HepG2 (cell line): Measurements from ENCODE around the gene SPTY2D1. TPM values are rescaled to one million over a fixed set of nuclear protein-coding genes. Genes with fewer than 3 reads are reported as not detected.

Experiments
- ATAC-seq: fragments of 200-7000 bp; cut with Tn5 transposase; 3 replicates; pipeline ENCODE4 v1.9.1; 2020; ENCODE audit warnings: mild to moderate bottlenecking, moderate library complexity
- BruUV-seq: library from RNA; stranded (reverse); fragments of 400-500 nt; replicated peaks from 2 replicates; lab custom pipeline; 2021; lab: Mats Ljungman, UMichigan
- CTCF ChIA-PET: fragments of 300-600 bp; formaldehyde crosslinking; extraction: SDS; loops from one replicate; lab custom pipeline; 2021; ENCODE audit warnings: low total read pairs, inconsistent platforms, low intra/inter-chr PET ratio; lab: Yijun Ruan, JAX
- POLR2A ChIA-PET: fragments of 350-600 bp; sonication (Branson Sonifier 250); formaldehyde crosslinking; loops from one replicate; lab custom pipeline; 2020; ENCODE audit warnings: antibody characterized with exemption, inconsistent platforms; lab: Yijun Ruan, JAX
- DNase-seq: peaks from one replicate; pipeline ENCODE4 v3.0.0-alpha.2; 2015; ENCODE audit warnings: low spot score
- FAIRE-seq: peaks from 3 replicates; lab custom pipeline; 2011; peaks lifted over from hg19 to GRCh38; lab: Jason Lieb, UNC
- H2AFZ ChIP-seq: one replicate; pipeline ENCODE4 v1.6.1; 2011; ENCODE audit warnings: low read length, inconsistent platforms
- H3K27ac ChIP-seq: fragments of 300-600 bp; 3 replicates; pipeline ENCODE4 v1.8.0; 2011; ENCODE audit warnings: mixed run types, mild to moderate bottlenecking, mixed read lengths, low read length, inconsistent platforms; ENCODE audit not compliant: insufficient read depth; ENCODE audit errors: extremely low read length
- H3K27me3 ChIP-seq, 2 experiments: fragments of 200-600 bp in 1 of 2; 2 replicates in 1 of 2; 3 replicates in 1 of 2; pipeline versions ENCODE4 v1.6.0 to v1.8.0; 2011; ENCODE audit warnings: low read length in 2 of 2, mild to moderate bottlenecking in 2 of 2, moderate library complexity in 2 of 2, inconsistent platforms in 1 of 2; ENCODE audit not compliant: insufficient read depth in 2 of 2, control insufficient read depth in 1 of 2
- H3K36me3 ChIP-seq, 2 experiments: fragments of 200-600 bp in 1 of 2; replicated peaks in 1 of 2; 2 replicates in 1 of 2; 3 replicates in 1 of 2; pipeline versions ENCODE4 v1.5.1 to v1.8.0; 2011; ENCODE audit warnings: low read length in 2 of 2, inconsistent platforms in 1 of 2; ENCODE audit not compliant: insufficient read depth in 2 of 2, control insufficient read depth in 1 of 2
- H3K4me1 ChIP-seq: 2 replicates; pipeline ENCODE4 v1.5.1; 2012; ENCODE audit warnings: low read length, inconsistent platforms; ENCODE audit not compliant: insufficient read depth
- H3K4me2 ChIP-seq: 2 replicates; pipeline ENCODE4 v1.6.0; 2011; ENCODE audit warnings: low read depth, low read length, inconsistent platforms
- H3K4me3 ChIP-seq, 3 experiments: fragments of 200-600 bp in 1 of 3; sonication (generic), shearing (Covaris generic) in 1 of 3; replicated peaks in 1 of 3; 2 replicates each; pipeline ENCODE4 v1.5.1; 2011 to 2016; ENCODE audit warnings: low read length in 3 of 3, inconsistent platforms in 2 of 3, low read depth in 2 of 3, mild to moderate bottlenecking in 2 of 3, control low read depth in 1 of 3, mixed read lengths in 1 of 3; ENCODE audit not compliant: insufficient read depth in 1 of 3
- H3K79me2 ChIP-seq: one replicate; pipeline ENCODE4 v1.6.1; 2011; ENCODE audit warnings: low read length, inconsistent platforms; ENCODE audit not compliant: insufficient read depth
- H3K9ac ChIP-seq: 2 replicates; pipeline ENCODE4 v1.6.0; 2011; ENCODE audit warnings: mild to moderate bottlenecking, low read depth, low read length, inconsistent platforms; ENCODE audit not compliant: insufficient read depth
- H3K9me3 ChIP-seq: 2 replicates; pipeline ENCODE4 v1.5.1; 2012; ENCODE audit warnings: mild to moderate bottlenecking, low read length
- H4K20me1 ChIP-seq: 2 replicates; pipeline ENCODE4 v1.6.0; 2011; ENCODE audit warnings: inconsistent platforms, mild to moderate bottlenecking, low read length, moderate library complexity; ENCODE audit not compliant: insufficient read depth
- BATF2 ChIP-seq: sonication (generic); formaldehyde crosslinking; IDR thresholded peaks from 2 replicates; pipeline ENCODE4 v1.8.0; 2022; ENCODE audit warnings: mild to moderate bottlenecking, missing genetic modification reagents, moderate library complexity
- CHD4 ChIP-seq: fragments of 200-600 bp; sonication (generic); IDR thresholded peaks from 2 replicates; pipeline ENCODE4 v1.7.0; 2017; ENCODE audit warnings: mild to moderate bottlenecking, low read length, borderline replicate concordance
- EHMT2 ChIP-seq: fragments of 200-600 bp; sonication (generic); IDR thresholded peaks from 2 replicates; pipeline ENCODE4 v1.7.0; 2017; ENCODE audit warnings: antibody characterized with exemption, low read depth, low read length, borderline replicate concordance
- MBD4 ChIP-seq: IDR thresholded peaks from 2 replicates; pipeline ENCODE4 v1.6.1; 2012; ENCODE audit warnings: low read length, inconsistent platforms, borderline replicate concordance
- NFAT5 ChIP-seq: sonication (generic); formaldehyde crosslinking; IDR thresholded peaks from 2 replicates; pipeline ENCODE4 v1.4.0; 2020; ENCODE audit warnings: missing genetic modification reagents
- RBM39 ChIP-seq: fragments of 200-400 bp; formaldehyde crosslinking; IDR thresholded peaks from one replicate; pipeline ENCODE4 v1.6.1; 2018; ENCODE audit warnings: antibody characterized with exemption, mild to moderate bottlenecking, low read depth, low read length; ENCODE audit not compliant: poor library complexity, severe bottlenecking
- STAT5B ChIP-seq: sonication (generic); formaldehyde crosslinking; IDR thresholded peaks from 2 replicates; pipeline ENCODE4 v1.4.0; 2020; ENCODE audit warnings: missing genetic modification reagents
- SYNCRIP ChIP-seq: fragments of 200-400 bp; formaldehyde crosslinking; IDR thresholded peaks from 2 replicates; pipeline ENCODE4 v1.6.1; 2018; ENCODE audit warnings: mild to moderate bottlenecking, low read depth, low read length; ENCODE audit not compliant: insufficient read depth
- TEAD2 ChIP-seq: sonication (generic); formaldehyde crosslinking; IDR thresholded peaks from 2 replicates; pipeline ENCODE4 v1.9.0; 2021; ENCODE audit warnings: missing genetic modification reagents
- ZNF224 ChIP-seq: sonication (generic); formaldehyde crosslinking; IDR thresholded peaks from 2 replicates; pipeline ENCODE4 v1.5.0; 2020; ENCODE audit warnings: mild to moderate bottlenecking, missing genetic modification reagents
- ZNF414 ChIP-seq: sonication (generic); formaldehyde crosslinking; IDR thresholded peaks from 2 replicates; pipeline ENCODE4 v1.5.0; 2020; ENCODE audit warnings: missing genetic modification reagents
- ZNF451 ChIP-seq: sonication (generic); formaldehyde crosslinking; IDR thresholded peaks from 2 replicates; pipeline ENCODE4 v1.5.0; 2020; ENCODE audit warnings: mild to moderate bottlenecking, missing genetic modification reagents
- WGBS: methylation state at CpG from one replicate; pipeline ENCODE4 v1.1.6; 2017; ENCODE audit warnings: low lambda C conversion rate; 5-methylcytosine and 5-hydroxymethylcytosine counted together
- in situ Hi-C: cut with HindIII; loops from 2 replicates; pipeline ENCODE4 v1.10.0; 2017; ENCODE audit warnings: low pct_unique_long_range_greater_than_20kb; ENCODE audit not compliant: extremely low pct_ligation_motif_present
- intact Hi-C: fragments of 100-400 bp; cut with micrococcal nuclease; formaldehyde crosslinking; loops from one replicate; pipeline ENCODE4 v1.10.0; 2022; ENCODE audit not compliant: unreplicated experiment
- polyA plus RNA-seq, 8 experiments: library from polyadenylated mRNA; depleted of rRNA in 3 of 8; stranded (reverse) in 7 of 8; unstranded in 1 of 8; fragments of >200 nt; fragmentation: Illumina TruSeq in 4 of 8; extraction: Trizol in 4 of 8; gene quantifications; 2 replicates each; pipeline versions ENCODE4 v1.2.1 to v1.2.3, GENCODE V29; 2011 to 2016; ENCODE audit warnings: low read depth in 4 of 8, missing spikeins in 1 of 8, mixed read lengths in 1 of 8; ENCODE audit not compliant: insufficient read depth in 1 of 8
- total RNA-seq, 5 experiments: library from RNA; depleted of rRNA; stranded (reverse); fragments of >200 nt; fragmentation: Illumina TruSeq; extraction: Trizol; gene quantifications; 2 replicates each; pipeline ENCODE4 v1.2.3, GENCODE V29; 2016; ENCODE audit warnings: low read depth in 1 of 5
- TF ChIP-seq, protein P1 (sequence below): sonication (generic); formaldehyde crosslinking; IDR thresholded peaks from 2 replicates; pipeline ENCODE4 v1.5.1; 2020; ENCODE audit warnings: mild to moderate bottlenecking, missing genetic modification reagents, moderate library complexity

Gene SPTY2D1
- total and polyA plus RNA-seq, 2 of the 13 experiments (the other 11 are each of a cell fraction or from before 2014, with no cell fraction given), result 6.9 to 14.8 TPM

DNA sequence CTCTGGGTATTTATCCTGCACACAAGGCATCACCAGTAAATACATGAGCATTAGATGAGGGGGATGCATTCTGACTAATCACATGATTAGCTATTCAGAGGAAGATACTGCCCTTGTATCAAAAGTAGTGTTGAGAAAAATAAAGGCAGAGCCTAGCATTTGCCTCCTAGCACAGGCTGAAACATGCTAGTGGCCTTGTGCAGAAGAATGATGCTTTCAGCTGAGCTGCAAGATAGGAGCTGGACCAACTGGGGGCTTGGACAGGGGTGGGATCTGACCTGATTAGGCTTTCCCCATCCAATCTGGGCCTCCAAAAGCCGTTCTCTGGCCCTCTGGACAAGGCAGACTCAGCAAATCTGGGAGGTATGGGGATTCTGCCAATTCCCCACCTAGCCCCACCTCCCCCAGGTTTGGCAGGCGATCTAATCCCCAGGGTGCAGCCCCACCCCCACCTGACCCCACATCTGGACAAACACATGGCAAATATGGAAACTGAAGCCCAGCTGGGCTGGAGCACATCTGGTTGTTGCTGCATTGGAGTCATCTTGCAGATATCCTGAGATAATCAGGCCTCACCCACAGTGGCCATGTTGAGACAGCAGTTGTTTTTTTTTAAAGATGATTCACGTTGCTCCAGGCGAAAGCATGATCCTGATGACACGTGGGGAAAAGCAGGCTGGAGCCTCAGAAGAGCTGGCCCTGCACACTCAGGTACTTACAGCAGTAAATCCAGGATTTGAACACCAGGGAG is 39.0 kb downstream of the SPTY2D1 start:
- intact Hi-C loops, result no loop called here
- 68% methylated on average over 4 of the region's 5 CpGs for whole genome bisulfite sequencing
- no peaks in the 10 kb centered on the region for H3K9me3 ChIP-seq
- no peak overlapping the region for H3K9ac ChIP-seq
- in situ Hi-C loops, result loop anchor here (5.0 kb wide), 1 partner anchor 32 kb away; no protein-coding TSS in a partner anchor
- ChIA-PET POLR2A (no interaction called here), CTCF (no interaction called here)
- no peak for FAIRE-seq
- no peak overlapping the region for H3K4me3 ChIP-seq
- no peak overlapping the region for H2AFZ ChIP-seq
- ATAC-seq, result no peak
- H4K20me1 ChIP-seq, result no peaks in the 10 kb centered on the region
- peaks cover 1 to 6% of the 10 kb centered on the region in 2 experiments; a peak in 2 of 5 replicates for H3K36me3 ChIP-seq
- no peaks in the 10 kb centered on the region for H3K27me3 ChIP-seq
- H3K27ac ChIP-seq, result no peak overlapping the region
- BruUV-seq, result no TSS peak
- H3K4me1 ChIP-seq, result peaks cover 28% of the 10 kb centered on the region
- TF ChIP-seq, protein P1, sequence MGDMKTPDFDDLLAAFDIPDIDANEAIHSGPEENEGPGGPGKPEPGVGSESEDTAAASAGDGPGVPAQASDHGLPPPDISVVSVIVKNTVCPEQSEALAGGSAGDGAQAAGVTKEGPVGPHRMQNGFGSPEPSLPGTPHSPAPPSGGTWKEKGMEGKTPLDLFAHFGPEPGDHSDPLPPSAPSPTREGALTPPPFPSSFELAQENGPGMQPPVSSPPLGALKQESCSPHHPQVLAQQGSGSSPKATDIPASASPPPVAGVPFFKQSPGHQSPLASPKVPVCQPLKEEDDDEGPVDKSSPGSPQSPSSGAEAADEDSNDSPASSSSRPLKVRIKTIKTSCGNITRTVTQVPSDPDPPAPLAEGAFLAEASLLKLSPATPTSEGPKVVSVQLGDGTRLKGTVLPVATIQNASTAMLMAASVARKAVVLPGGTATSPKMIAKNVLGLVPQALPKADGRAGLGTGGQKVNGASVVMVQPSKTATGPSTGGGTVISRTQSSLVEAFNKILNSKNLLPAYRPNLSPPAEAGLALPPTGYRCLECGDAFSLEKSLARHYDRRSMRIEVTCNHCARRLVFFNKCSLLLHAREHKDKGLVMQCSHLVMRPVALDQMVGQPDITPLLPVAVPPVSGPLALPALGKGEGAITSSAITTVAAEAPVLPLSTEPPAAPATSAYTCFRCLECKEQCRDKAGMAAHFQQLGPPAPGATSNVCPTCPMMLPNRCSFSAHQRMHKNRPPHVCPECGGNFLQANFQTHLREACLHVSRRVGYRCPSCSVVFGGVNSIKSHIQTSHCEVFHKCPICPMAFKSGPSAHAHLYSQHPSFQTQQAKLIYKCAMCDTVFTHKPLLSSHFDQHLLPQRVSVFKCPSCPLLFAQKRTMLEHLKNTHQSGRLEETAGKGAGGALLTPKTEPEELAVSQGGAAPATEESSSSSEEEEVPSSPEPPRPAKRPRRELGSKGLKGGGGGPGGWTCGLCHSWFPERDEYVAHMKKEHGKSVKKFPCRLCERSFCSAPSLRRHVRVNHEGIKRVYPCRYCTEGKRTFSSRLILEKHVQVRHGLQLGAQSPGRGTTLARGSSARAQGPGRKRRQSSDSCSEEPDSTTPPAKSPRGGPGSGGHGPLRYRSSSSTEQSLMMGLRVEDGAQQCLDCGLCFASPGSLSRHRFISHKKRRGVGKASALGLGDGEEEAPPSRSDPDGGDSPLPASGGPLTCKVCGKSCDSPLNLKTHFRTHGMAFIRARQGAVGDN (CRISPR knock-in tag), result no peak
- TF ChIP-seq STAT5B (CRISPR knock-in tag) (no peak), SYNCRIP (no peak), ZNF414 (no peak), NFAT5 (CRISPR knock-in tag) (no peak), TEAD2 (CRISPR knock-in tag) (no peak), ZNF224 (CRISPR knock-in tag) (no peak), BATF2 (CRISPR knock-in tag) (no peak), EHMT2 (no peak), MBD4 (no peak), RBM39 (no peak), CHD4 (no peak), ZNF451 (CRISPR knock-in tag) (no peak)
- peaks cover 8% of the 10 kb centered on the region for H3K79me2 ChIP-seq
- no peak overlapping the region for H3K4me2 ChIP-seq
- DNase-seq, result no peak
